LNCaP clone FGC (cell line): ENCODE data around the gene RDX.
"Not testable (repeated sequence)": the region's sequence is repeated elsewhere in the genome, so short reads cannot be mapped to it uniquely, and the experiment has no call there.

Experiments
- DNase-seq: peaks from one replicate; pipeline ENCODE4 v3.0.0-alpha.2; 2011; ENCODE audit warnings: low read depth
- H3K4me3 ChIP-seq: 2 replicates; pipeline ENCODE4 v1.5.1; 2011; ENCODE audit warnings: mild to moderate bottlenecking, low read depth, low read length, control low read depth
- CTCF ChIP-seq: IDR thresholded peaks from 2 replicates; pipeline ENCODE4 v1.5.1; 2012; ENCODE audit warnings: mild to moderate bottlenecking; ENCODE audit not compliant: control insufficient read depth, insufficient read depth; ENCODE audit errors: extremely low read depth

Gene RDX

GRCh38 chr11:110318638-110319404 is 22.4 kb upstream of the RDX start:
- no peak for TF ChIP-seq CTCF
- DNase-seq, result no peak
- H3K4me3 ChIP-seq, result no peak overlapping the region

GRCh38 chr11:110317516-110317932 is 21.1 kb upstream of the RDX start:
- DNase-seq, result no peak

GRCh38 chr11:110314366-110315095 is 18.1 kb upstream of the RDX start:
- TF ChIP-seq CTCF, result no peak
- no peak for DNase-seq
- H3K4me3 ChIP-seq, result no peak overlapping the region

More at GRCh38 chr11:110317516-110317932, 21.1 kb upstream of the RDX start:
- TF ChIP-seq CTCF, result no peak
- H3K4me3 ChIP-seq, result no peak overlapping the region

GRCh38 chr11:110312670-110313069 is 16.3 kb upstream of the RDX start:
- no peak overlapping the region for H3K4me3 ChIP-seq
- no peak for TF ChIP-seq CTCF
- DNase-seq, result no peak

GRCh38 chr11:110311783-110312579 is 15.6 kb upstream of the RDX start:
- TF ChIP-seq CTCF, result no peak
- no peak for DNase-seq
- H3K4me3 ChIP-seq, result no peak overlapping the region

GRCh38 chr11:110308071-110308470 is 11.7 kb upstream of the RDX start:
- no peak for TF ChIP-seq CTCF
- H3K4me3 ChIP-seq, result no peak overlapping the region
- DNase-seq, result no peak

- not testable (repeated sequence) for DNase-seq
Observed at GRCh38 chr11:110306019-110306388, 9.6 kb upstream of the RDX start.

More at GRCh38 chr11:110306019-110306388, 9.6 kb upstream of the RDX start:
- not testable (repeated sequence) for H3K4me3 ChIP-seq
